Cardiac muscle cell (in vitro differentiated cells and primary cell): ENCODE data around the gene ABHD17B. TPM values are rescaled to one million over a fixed set of nuclear protein-coding genes. Genes with fewer than 3 reads are reported as not detected.
"Not testable (repeated sequence)": the region's sequence is repeated elsewhere in the genome, so short reads cannot be mapped to it uniquely, and the experiment has no call there.

Experiments
- DNase-seq, 2 donors: peaks; one replicate each; pipeline versions ENCODE4 v3.0.0 to v3.0.0-alpha.2; 2010 to 2017; ENCODE audit warnings: low read depth in 1 of 2, low spot score in 1 of 2
- H3K27ac ChIP-seq: fragments of 200-600 bp; sonication (generic); 2 replicates; pipeline ENCODE4 v1.5.1; 2016
- H3K27me3 ChIP-seq: fragments of 200-600 bp; sonication (generic); 2 replicates; pipeline ENCODE4 v1.6.0; 2016; ENCODE audit warnings: control low read depth
- H3K36me3 ChIP-seq: fragments of 200-600 bp; sonication (generic); 2 replicates; pipeline ENCODE4 v1.5.1; 2016; ENCODE audit warnings: control low read depth
- H3K4me1 ChIP-seq: fragments of 200-600 bp; sonication (generic); 2 replicates; pipeline ENCODE4 v1.8.1; 2017; ENCODE audit warnings: low read depth, mild to moderate bottlenecking, mixed run types
- H3K4me3 ChIP-seq: fragments of 200-600 bp; sonication (generic); 2 replicates; pipeline ENCODE4 v1.5.1; 2016; ENCODE audit warnings: mild to moderate bottlenecking
- H3K9me3 ChIP-seq: fragments of 200-600 bp; sonication (generic); 2 replicates; pipeline ENCODE4 v1.5.1; 2017; ENCODE audit warnings: low read depth, mild to moderate bottlenecking, control low read depth
- polyA plus RNA-seq: library from polyadenylated mRNA; unstranded; fragments of >200 nt; fragmentation: Nextera tagmentation; extraction: Ambion mirVana; gene quantifications from 2 replicates; pipeline ENCODE4 v1.2.1, GENCODE V29; 2016
- total RNA-seq: library from RNA; depleted of rRNA; stranded (reverse); fragments of >200 nt; gene quantifications from 2 replicates; pipeline ENCODE4 v1.2.3, GENCODE V29; 2016
- TF ChIP-seq, protein P1 (sequence below): IDR thresholded peaks from 2 replicates; pipeline ENCODE4 v1.5.1; 2012; ENCODE audit warnings: low read depth, mild to moderate bottlenecking, low read length

Gene ABHD17B
- total and polyA plus RNA-seq, 2 experiments from 2014 or later = 19.6 to 28.2 TPM

- Histone ChIP-seq H3K9me3 (no peaks in the 10 kb centered on the region), H3K4me3 (no peak overlapping the region), H3K27me3 (no peaks in the 10 kb centered on the region), H3K4me1 (peaks cover 37% of the 10 kb centered on the region), H3K36me3 (no peaks in the 10 kb centered on the region), H3K27ac (no peak overlapping the region)
- TF ChIP-seq, protein P1, sequence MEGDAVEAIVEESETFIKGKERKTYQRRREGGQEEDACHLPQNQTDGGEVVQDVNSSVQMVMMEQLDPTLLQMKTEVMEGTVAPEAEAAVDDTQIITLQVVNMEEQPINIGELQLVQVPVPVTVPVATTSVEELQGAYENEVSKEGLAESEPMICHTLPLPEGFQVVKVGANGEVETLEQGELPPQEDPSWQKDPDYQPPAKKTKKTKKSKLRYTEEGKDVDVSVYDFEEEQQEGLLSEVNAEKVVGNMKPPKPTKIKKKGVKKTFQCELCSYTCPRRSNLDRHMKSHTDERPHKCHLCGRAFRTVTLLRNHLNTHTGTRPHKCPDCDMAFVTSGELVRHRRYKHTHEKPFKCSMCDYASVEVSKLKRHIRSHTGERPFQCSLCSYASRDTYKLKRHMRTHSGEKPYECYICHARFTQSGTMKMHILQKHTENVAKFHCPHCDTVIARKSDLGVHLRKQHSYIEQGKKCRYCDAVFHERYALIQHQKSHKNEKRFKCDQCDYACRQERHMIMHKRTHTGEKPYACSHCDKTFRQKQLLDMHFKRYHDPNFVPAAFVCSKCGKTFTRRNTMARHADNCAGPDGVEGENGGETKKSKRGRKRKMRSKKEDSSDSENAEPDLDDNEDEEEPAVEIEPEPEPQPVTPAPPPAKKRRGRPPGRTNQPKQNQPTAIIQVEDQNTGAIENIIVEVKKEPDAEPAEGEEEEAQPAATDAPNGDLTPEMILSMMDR = no peak
- no peak for DNase-seq
These were observed 6.9 kb downstream of the ABHD17B start for GRCh38 chr9:71904076-71904475.

GRCh38 chr9:71901695-71902597 lies 9.0 kb downstream of the ABHD17B start:
- no peaks in the 10 kb centered on the region for H3K27me3 ChIP-seq
- DNase-seq = no peak
- H3K4me3 ChIP-seq = no peak overlapping the region
- peaks cover 29% of the 10 kb centered on the region for H3K4me1 ChIP-seq
- H3K9me3 ChIP-seq = no peaks in the 10 kb centered on the region
- H3K36me3 ChIP-seq = no peaks in the 10 kb centered on the region
- TF ChIP-seq, protein P1 = no peak
- no peak overlapping the region for H3K27ac ChIP-seq

DNA sequence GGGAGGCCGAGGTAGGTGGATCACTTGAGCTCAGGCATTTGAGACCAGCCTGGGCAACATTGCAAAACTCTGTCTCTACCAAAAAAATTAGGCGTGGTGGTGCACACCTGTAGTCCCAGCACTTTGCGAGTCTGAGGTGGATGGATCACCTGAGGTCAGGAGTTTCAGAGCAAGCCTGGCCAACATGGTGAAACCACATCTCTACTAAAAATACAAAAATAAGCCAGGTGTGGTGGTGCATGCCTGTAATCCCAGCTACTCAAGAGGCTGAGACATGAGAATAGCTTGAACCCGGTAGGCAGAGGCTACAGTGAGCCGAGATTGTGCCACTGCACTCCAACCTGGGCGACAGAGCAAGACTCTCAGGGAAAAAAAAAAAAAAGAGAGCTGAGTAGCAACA lies 12.2 kb downstream of the ABHD17B start:
- H3K4me3 ChIP-seq, H3K9me3 ChIP-seq, DNase-seq, H3K27ac ChIP-seq, H3K36me3 ChIP-seq, H3K27me3 ChIP-seq: not testable (repeated sequence)
- peaks cover 44% of the 10 kb centered on the region for H3K4me1 ChIP-seq

DNA sequence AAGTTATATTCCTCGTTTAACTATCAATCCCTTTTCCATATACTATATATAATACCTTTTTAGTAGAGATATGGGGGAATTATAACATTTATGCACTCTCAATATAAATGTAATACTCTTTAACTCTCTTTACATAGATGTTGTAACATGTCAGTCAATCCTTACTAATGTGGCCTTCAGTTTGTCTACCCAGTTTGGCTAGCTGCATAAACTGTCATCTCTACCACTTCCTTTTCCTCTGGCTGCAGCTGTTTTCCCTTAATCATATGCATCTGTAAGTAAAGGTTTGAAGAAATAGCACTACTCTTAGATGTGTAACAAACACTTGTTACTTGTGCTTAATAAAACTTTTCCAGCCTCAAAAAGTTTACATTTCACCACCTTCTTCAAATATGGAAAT lies 13.4 kb downstream of the ABHD17B start:
- Histone ChIP-seq H3K4me1 (peaks cover 38% of the 10 kb centered on the region), H3K9me3 (no peaks in the 10 kb centered on the region), H3K4me3 (no peak overlapping the region), H3K27ac (no peak overlapping the region), H3K27me3 (no peaks in the 10 kb centered on the region), H3K36me3 (no peaks in the 10 kb centered on the region)
- no peak for DNase-seq
- TF ChIP-seq, protein P1 = no peak

DNA sequence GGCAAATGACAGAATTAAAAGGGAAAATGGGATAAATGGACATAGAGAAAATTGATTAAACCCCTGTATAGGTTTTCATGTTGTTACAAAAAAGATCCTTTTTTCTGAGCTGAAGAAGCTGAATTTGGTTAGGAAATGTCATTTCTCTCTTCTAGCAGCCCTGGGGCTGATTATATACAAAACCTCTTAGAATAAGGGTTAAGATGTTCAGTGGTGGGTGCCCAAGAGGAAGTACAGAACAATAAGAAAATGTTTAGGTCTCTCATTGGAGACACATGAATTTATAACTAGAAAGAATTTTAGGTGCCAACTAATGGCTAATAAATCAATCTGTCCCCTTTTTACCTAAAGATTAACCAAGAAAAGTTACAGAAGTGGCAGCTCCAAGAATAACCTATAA lies 14.2 kb downstream of the ABHD17B start:
- Histone ChIP-seq H3K27ac (no peak overlapping the region), H3K27me3 (no peaks in the 10 kb centered on the region), H3K9me3 (no peaks in the 10 kb centered on the region), H3K4me1 (peaks cover 30% of the 10 kb centered on the region), H3K36me3 (no peaks in the 10 kb centered on the region), H3K4me3 (no peak overlapping the region)
- TF ChIP-seq, protein P1 = no peak
- no peak for DNase-seq

GRCh38 chr9:71895955-71896354 lies 15.0 kb downstream of the ABHD17B start:
- no peaks in the 10 kb centered on the region for H3K9me3 ChIP-seq
- TF ChIP-seq, protein P1 = no peak
- no peaks in the 10 kb centered on the region for H3K36me3 ChIP-seq
- H3K4me3 ChIP-seq = no peak overlapping the region
- H3K4me1 ChIP-seq = peaks cover 23% of the 10 kb centered on the region
- H3K27ac ChIP-seq = peak overlapping the region; percentile 36
- DNase-seq = peak in 1 of 2 donors; percentile 11
- no peaks in the 10 kb centered on the region for H3K27me3 ChIP-seq
